GM04503 (cell line): ENCODE data around the gene AOX1.
"Not testable (repeated sequence)": the region's sequence is repeated elsewhere in the genome, so short reads cannot be mapped to it uniquely, and the experiment has no call there.

ENCODE experiments used
- DNase-seq: peaks from one replicate; pipeline ENCODE4 v3.0.0-alpha.2; 2012; ENCODE audit warnings: low read depth

Gene AOX1

GRCh38 chr2:200627110-200627770 is 41.4 kb downstream of the AOX1 start:
- DNase-seq: no peak

- DNase-seq: not testable (repeated sequence)
Observed at GRCh38 chr2:200628461-200628860, 42.6 kb downstream of the AOX1 start.

GRCh38 chr2:200631287-200631686 is 45.5 kb downstream of the AOX1 start:
- no peak for DNase-seq

- DNase-seq: no peak
Observed at GRCh38 chr2:200634231-200634964, 48.6 kb downstream of the AOX1 start.

GRCh38 chr2:200635251-200635650 is 49.4 kb downstream of the AOX1 start:
- DNase-seq: no peak

GRCh38 chr2:200637901-200638300 is 52.1 kb downstream of the AOX1 start:
- no peak for DNase-seq

GRCh38 chr2:200640176-200640575 is 54.4 kb downstream of the AOX1 start:
- DNase-seq: no peak

GRCh38 chr2:200640901-200641300 is 55.1 kb downstream of the AOX1 start:
- DNase-seq: no peak

- not testable (repeated sequence) for DNase-seq
Observed at GRCh38 chr2:200648518-200649281, 62.9 kb downstream of the AOX1 start.

GRCh38 chr2:200649724-200650123 is 63.9 kb downstream of the AOX1 start:
- no peak for DNase-seq

GRCh38 chr2:200650195-200650594 is 64.4 kb downstream of the AOX1 start:
- DNase-seq: no peak

GRCh38 chr2:200652158-200652557 is 66.3 kb downstream of the AOX1 start:
- no peak for DNase-seq

- DNase-seq: no peak
Observed at GRCh38 chr2:200653021-200653420, 67.2 kb downstream of the AOX1 start.

- no peak for DNase-seq
Observed at GRCh38 chr2:200654823-200655222, 69.0 kb downstream of the AOX1 start.

GRCh38 chr2:200655918-200656580 is 70.2 kb downstream of the AOX1 start:
- DNase-seq: no peak

GRCh38 chr2:200658278-200658864 is 72.6 kb downstream of the AOX1 start:
- DNase-seq: no peak

- DNase-seq: no peak
Observed at GRCh38 chr2:200659410-200659809, 73.6 kb downstream of the AOX1 start.

- DNase-seq: no peak
Observed at GRCh38 chr2:200661477-200661876, 75.7 kb downstream of the AOX1 start.

GRCh38 chr2:200662727-200663126 is 76.9 kb downstream of the AOX1 start:
- DNase-seq: peak; percentile 51

- no peak for DNase-seq
Observed at GRCh38 chr2:200664770-200665494, 79.1 kb downstream of the AOX1 start.
